ENCODE results near the gene ZNF197.
A peak's percentile ranks its signal among the peaks of the same experiment; 100 is the strongest.
"Not testable (repeated sequence)": the region's sequence is repeated elsewhere in the genome, so short reads cannot be mapped to it uniquely, and the experiment has no call there.

Gene ZNF197

GRCh38 chr3:44665173-44665572 is 40.3 kb downstream of the ZNF197 start:
- DNase-seq = no peak

GRCh38 chr3:44666346-44666745 is 41.5 kb downstream of the ZNF197 start:
- no peak for DNase-seq

DNA sequence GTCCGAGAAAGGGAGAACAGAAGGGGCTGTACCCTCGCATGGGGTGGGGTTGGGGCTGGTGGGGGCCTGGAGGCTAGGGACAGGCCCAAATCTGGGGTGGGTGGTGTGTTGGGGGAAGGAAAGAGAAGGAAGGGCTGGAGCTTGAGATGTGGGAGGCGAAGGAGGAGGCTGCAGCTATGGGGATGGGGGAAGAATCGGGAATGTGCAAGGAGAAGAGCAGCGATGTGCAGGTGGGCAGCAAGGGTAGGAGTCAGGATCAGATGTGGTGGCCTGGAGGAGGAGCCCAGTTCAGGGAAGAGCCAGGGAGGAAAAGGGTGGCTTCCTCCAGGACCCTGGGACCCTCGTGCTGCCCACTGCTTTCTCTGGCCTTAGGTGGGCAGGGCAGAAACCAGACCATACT is 44.9 kb downstream of the ZNF197 start:
- DNase-seq = no peak

GRCh38 chr3:44673466-44673865 is 48.6 kb downstream of the ZNF197 start:
- DNase-seq = not testable (repeated sequence)

DNA sequence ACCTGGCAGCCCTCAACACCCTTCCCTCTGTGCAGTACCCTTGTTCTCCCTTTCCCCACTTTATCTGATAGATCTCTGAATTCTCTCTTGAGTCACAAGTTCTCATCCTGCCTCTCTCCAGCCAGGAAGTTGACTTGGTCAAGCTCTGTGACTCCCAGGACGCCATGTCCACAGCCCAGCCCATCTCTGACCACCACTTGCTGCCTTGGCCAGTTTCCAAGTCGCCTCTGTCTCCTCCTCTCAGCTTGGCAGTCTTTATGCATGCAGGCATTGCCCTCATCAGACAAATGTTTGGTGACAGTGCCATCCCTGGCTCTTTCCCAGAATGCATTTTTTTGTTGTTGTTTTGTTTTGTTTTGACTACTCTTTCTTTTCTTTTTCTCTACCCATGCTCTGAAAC is 49.4 kb downstream of the ZNF197 start:
- no peak for DNase-seq

DNA sequence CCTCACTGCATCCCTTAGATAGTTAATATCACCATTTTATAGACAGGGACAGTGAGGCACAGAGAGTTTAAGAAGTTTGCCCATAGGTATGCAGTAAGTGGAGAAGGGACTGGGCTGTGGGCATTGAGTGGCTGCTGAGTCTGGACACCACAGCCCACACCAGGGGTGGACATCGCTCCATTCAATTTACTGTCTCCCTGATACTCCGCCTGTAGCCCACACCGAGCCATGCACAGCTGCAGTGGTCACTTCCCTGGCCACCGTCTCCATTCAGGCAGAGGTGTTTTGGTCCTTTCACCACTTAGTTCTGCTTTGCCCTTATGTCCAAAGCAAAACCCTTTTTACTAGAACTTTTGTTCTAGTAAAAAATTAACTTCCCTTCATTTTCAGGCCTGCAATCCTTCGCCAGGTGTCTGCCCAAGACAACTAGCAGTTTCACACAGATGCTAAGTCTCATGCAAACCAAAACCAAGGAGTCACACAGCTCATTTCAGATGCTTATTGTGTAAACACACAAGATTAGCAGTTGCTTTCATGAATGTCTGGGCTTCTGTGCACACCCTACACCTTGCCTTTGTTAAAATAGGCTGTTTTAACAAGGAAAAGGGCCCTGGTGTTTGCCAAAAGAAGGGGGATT is 53.8 kb downstream of the ZNF197 start:
- no peak for DNase-seq

GRCh38 chr3:44680921-44681455 is 56.2 kb downstream of the ZNF197 start:
- no peak for DNase-seq

DNA sequence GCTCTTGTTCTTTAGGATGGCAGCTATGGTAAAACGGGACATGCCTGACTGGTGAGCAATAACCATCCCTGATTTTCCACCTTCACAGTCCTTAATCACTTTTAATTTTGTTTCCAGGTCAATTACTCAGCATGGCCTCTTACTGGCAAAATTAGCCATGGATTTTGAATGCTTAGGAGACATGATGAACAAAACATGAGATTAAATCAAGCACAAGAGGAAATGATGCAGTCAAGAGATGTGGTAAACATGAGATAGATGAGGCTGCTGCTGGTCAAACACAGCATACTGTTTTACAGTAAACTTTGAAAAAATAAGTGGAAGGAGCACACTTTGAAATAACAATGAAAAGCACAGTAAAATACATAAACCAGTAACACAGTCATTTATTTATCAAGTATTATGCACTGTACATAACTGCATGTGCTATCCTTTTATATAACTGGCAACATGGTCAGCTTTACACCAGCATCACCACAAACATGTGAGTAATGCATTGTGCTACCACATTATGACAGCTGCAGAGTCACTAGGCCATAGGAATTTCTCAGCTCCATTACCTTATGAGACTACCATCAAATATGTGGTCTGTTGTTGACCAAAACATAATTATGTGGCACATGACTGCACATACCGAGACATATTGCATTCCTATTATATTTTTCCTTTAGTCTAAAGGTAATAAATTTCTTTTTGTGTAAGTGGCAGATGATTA is 57.5 kb downstream of the ZNF197 start:
- DNase-seq = no peak

DNA sequence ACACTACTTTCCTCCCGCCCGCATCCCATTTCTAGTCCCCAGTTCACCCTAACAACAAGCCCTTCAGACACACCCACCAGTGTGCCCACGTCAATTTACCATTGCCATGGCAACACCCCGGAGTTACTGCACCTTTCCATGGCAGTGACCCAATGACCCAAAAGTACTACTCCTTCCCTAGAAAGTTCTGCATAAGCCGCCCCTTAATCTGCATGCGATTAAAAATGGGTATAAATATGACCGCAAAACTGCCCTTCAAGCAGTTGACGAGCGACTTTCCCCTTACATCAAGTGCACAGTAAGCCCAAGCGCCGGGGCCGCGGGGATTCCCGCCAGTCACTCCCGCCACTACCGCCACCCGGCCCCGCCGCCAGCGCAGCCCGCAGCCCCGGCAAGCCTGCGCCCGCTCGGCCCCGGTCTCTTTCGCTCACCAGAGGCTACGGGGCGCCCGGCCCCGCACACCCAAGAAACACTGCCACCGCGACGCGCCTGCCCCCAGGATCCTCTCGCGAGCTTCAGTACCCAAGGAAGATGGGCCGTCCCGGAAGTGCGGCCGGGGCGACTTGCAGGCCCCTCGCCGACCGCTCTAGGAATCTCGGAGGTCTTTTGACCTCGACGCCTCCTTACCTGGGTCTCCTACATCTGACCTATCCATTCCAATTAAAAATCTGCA is 60.4 kb downstream of the ZNF197 start:
- DNase-seq = peak; percentile 74

DNA sequence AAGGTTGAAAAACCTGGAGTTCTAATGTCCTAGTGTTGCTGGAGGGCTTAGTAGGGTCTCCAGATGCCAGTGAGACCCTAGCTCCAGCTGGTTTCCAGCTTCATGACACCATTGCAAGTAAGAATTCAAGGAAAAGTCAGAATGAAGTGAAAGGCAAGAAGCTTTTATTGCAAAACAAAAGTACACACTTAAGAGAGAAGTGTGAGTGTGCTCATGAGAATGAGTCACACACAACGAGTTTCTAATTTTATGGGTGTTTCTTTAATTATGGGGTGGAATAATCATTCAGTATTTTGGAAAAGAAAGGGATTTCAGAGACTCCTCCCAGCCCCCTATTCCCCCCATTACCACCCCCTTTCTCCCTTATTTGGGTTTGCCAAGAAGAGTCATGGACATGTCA is 63.1 kb downstream of the ZNF197 start:
- no peak for DNase-seq
